ENCODE results near the gene KLC1. TPM values are rescaled to one million over a fixed set of nuclear protein-coding genes. Genes with fewer than 3 reads are reported as not detected.

Gene KLC1
- total RNA-seq: 171 TPM
- long read RNA-seq, full-length matches to known transcripts: 47 of 108 reads
- long read RNA-seq, partial matches to known transcripts: 28 of 108 reads
- long read RNA-seq, other reads (novel, unspliced or antisense): 33 of 108 reads

DNA sequence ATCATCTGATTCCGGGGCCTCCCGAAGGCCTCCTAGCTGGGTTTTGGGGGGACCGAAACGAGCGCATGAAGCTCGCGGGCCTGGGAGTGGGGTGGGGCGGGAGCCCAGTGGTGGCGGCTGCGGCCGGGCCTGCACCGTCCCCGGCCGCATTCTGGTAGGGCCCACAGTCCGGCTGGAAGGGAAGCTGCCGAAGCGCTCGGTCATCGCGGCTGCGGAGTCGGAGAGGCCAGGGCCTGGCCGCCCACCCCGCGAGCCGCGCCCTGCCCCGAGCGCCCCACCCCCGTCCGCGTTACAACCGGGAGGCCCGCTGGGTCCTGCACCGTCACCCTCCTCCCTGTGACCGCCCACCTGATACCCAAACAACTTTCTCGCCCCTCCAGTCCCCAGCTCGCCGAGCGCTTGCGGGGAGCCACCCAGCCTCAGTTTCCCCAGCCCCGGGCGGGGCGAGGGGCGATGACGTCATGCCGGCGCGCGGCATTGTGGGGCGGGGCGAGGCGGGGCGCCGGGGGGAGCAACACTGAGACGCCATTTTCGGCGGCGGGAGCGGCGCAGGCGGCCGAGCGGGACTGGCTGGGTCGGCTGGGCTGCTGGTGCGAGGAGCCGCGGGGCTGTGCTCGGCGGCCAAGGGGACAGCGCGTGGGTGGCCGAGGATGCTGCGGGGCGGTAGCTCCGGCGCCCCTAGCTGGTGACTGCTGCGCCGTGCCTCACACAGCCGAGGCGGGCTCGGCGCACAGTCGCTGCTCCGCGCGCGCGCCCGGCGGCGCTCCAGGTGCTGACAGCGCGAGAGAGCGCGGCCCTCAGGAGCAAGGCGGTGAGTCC, at the start of gene KLC1:
Gene KLC1, plus strand, starts transcription at position 528 of the 819 bp plus-strand sequence. CDS start 25,354 bp downstream, outside the sequence.
- H3K9me3 ChIP-seq: no peaks in the 10 kb centered on the region
- TF ChIP-seq, protein P1, sequence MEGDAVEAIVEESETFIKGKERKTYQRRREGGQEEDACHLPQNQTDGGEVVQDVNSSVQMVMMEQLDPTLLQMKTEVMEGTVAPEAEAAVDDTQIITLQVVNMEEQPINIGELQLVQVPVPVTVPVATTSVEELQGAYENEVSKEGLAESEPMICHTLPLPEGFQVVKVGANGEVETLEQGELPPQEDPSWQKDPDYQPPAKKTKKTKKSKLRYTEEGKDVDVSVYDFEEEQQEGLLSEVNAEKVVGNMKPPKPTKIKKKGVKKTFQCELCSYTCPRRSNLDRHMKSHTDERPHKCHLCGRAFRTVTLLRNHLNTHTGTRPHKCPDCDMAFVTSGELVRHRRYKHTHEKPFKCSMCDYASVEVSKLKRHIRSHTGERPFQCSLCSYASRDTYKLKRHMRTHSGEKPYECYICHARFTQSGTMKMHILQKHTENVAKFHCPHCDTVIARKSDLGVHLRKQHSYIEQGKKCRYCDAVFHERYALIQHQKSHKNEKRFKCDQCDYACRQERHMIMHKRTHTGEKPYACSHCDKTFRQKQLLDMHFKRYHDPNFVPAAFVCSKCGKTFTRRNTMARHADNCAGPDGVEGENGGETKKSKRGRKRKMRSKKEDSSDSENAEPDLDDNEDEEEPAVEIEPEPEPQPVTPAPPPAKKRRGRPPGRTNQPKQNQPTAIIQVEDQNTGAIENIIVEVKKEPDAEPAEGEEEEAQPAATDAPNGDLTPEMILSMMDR (IDR thresholded peaks at IDR 0.05): no peak

DNA sequence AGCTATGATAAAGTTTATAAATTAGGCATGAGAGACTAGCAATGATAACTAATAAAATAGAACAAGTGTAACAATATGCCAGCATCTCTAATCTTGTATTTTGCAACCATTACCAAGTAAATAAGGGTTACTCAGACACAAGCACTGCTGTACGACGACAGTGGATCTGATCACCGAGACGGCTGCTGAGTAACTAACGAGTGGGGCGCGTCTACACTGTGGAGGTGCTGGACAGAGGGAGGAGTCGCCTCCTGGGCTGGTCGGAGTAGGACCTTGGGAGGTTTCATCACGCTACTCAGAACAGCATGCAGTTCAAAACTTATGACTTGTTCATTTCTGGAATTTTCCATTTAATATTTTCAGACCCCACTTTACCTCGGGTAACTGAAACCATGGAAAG, 47.8 kb upstream of the KLC1 start:
- DNase-seq: no peak
- no peak for ATAC-seq
- intact Hi-C loops (cut with DNase I): no loop called here
- Histone ChIP-seq H3K36me3 (peaks cover 30% of the 10 kb centered on the region), H3K27me3 (ENCODE audit: low read depth) (no peaks in the 10 kb centered on the region), H3K4me1 (peaks cover 15% of the 10 kb centered on the region), H3K27ac (no peak overlapping the region), H3K4me3 (no peak overlapping the region), H3K9me3 (no peaks in the 10 kb centered on the region)
- TF ChIP-seq, protein P1 (IDR thresholded peaks at IDR 0.05): no peak

More for the DNA sequence above, at the start of gene KLC1:
- H3K27me3 ChIP-seq (ENCODE audit: low read depth): no peaks in the 10 kb centered on the region
- peak; percentile 87 for DNase-seq
- peak; percentile 91 to 92 for ATAC-seq
- peaks cover 7% of the 10 kb centered on the region for H3K36me3 ChIP-seq
- H3K27ac ChIP-seq: peak within 1 kb of the TSS; percentile 98
- H3K4me3 ChIP-seq: peak within 1 kb of the TSS; percentile 98
- intact Hi-C loops (cut with DNase I): no loop called here
- peaks cover 71% of the 10 kb centered on the region for H3K4me1 ChIP-seq

DNA sequence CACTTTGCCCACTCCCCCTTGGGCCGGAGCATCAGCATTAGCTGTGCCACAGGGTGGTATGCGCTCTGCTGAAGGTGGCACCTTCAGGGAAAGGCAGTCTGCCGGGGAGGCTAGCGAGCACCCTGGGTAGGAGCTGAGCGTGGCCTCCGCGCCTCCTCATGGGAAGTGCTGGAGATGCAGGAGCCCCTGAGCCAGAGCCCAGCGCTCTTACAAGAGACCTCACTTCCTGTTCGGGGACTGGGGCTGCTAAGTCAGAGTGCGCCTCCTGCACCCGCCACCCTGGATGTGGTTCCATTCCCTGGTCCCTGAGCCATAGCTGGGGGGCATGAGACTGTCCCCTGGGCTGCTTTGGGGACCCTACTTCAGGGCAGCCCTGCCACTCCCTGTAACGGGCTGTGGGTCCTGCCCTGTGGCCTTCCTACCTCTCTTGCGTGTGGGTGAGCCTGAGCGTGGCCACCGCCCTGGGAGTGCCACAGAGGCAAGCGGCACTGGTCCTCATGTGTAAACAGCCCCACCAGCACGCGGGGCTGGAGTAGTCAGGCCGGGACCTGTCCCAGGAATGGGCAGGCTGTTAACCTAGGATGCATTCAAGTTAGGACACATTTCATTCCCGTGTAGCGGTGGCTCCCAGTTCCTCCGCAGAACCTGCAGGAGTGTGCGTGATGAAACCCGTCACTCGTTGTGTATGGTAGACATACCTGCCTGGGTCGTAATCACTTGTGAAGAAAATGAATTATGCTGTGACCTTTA, 46.9 kb upstream of the KLC1 start:
- peak in 1 of 2 donors; percentile 30 for ATAC-seq
- no peak overlapping the region for H3K4me3 ChIP-seq
- no peak for DNase-seq
- H3K4me1 ChIP-seq: peaks cover 6% of the 10 kb centered on the region
- no peaks in the 10 kb centered on the region for H3K9me3 ChIP-seq
- H3K36me3 ChIP-seq: peaks cover 30% of the 10 kb centered on the region
- no peaks in the 10 kb centered on the region for H3K27me3 ChIP-seq (ENCODE audit: low read depth)
- TF ChIP-seq, protein P1 (IDR thresholded peaks at IDR 0.05): no peak
- intact Hi-C loops (cut with DNase I): no loop called here
- no peak overlapping the region for H3K27ac ChIP-seq

DNA sequence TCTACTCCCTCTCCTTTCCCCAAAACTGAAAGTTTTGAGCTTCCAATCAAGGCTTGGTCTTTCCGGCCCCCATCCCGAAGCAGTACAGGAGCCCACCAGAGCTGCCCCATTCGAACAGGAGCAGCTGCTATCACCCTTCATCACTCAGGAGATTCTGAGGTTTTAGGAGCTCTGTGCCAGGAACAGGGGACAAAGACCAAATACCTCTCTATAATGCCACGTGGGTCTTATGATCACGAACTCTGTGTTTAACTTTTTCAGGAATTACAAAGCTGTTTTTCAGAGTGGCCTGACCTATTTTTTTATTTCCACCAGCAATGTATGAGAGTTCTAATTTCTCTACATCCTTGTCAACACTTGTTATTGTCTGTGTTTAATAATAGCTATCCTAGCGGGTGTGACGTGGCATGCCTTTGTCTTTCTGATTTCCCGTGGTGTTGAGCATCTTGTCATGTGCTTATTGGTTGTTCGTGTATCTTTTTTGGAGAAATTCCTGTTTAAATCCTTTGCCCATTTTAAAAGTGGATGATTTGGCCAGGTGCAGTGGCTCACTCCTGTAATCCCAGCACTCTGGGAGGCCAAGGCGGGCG, 44.6 kb upstream of the KLC1 start:
- Histone ChIP-seq H3K4me3 (no peak overlapping the region), H3K27me3 (ENCODE audit: low read depth) (no peaks in the 10 kb centered on the region), H3K4me1 (no peaks in the 10 kb centered on the region), H3K9me3 (no peaks in the 10 kb centered on the region), H3K27ac (no peak overlapping the region), H3K36me3 (peaks cover 39% of the 10 kb centered on the region)
- DNase-seq: no peak
- ATAC-seq: no peak
- intact Hi-C loops (cut with DNase I): no loop called here
- TF ChIP-seq, protein P1 (IDR thresholded peaks at IDR 0.05): no peak

DNA sequence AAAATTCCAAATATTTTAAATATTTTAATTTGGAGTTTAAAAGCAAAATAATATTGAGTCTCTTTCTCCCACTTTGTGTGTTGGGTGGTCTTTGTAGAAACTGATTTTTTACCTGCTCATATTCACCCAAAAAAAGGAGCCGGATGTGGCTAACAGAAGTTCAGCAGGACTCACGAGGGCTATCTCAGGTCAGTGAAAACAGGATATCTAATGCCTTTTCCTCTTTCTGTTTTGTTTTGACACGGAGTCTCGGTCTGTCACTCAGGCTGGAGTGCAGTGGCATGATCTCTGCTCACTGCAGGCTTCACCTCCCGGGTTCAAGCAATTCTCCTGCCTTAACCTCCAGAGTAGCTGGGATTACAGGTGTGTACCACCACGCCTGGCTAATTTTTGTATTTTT, 35.4 kb upstream of the KLC1 start:
- H3K36me3 ChIP-seq: peaks cover 28% of the 10 kb centered on the region
- H3K4me3 ChIP-seq: no peak overlapping the region
- peaks cover 5% of the 10 kb centered on the region for H3K4me1 ChIP-seq
- DNase-seq (no peak), ATAC-seq (no peak)
- intact Hi-C loops (cut with DNase I): no loop called here
- H3K27me3 ChIP-seq (ENCODE audit: low read depth): no peaks in the 10 kb centered on the region
- TF ChIP-seq, protein P1 (IDR thresholded peaks at IDR 0.05): no peak
- no peak overlapping the region for H3K27ac ChIP-seq
- H3K9me3 ChIP-seq: no peaks in the 10 kb centered on the region

Measured in lower lobe of right lung (tissue), 2 donors.